Hepatocyte (in vitro differentiated cells): ENCODE results near the gene MFAP3L. TPM values are rescaled to one million over a fixed set of nuclear protein-coding genes. Genes with fewer than 3 reads are reported as not detected.

Experiments
- DNase-seq: peaks from one replicate; pipeline ENCODE4 v3.0.0-alpha.2; 2016; ENCODE audit warnings: low spot score
- H2AFZ ChIP-seq: fragments of 200-600 bp; sonication (generic); 2 replicates; pipeline ENCODE4 v1.6.0; 2016; ENCODE audit warnings: antibody characterized with exemption, mild to moderate bottlenecking
- H3K27ac ChIP-seq: fragments of 200-600 bp; sonication (generic); 2 replicates; pipeline ENCODE4 v1.5.1; 2016; ENCODE audit warnings: mild to moderate bottlenecking
- H3K27me3 ChIP-seq: fragments of 200-600 bp; sonication (generic); 2 replicates; pipeline ENCODE4 v1.6.1; 2016
- H3K36me3 ChIP-seq: fragments of 200-600 bp; sonication (generic); replicated peaks from 2 replicates; pipeline ENCODE4 v1.5.1; 2016; ENCODE audit warnings: low read depth; ENCODE audit not compliant: insufficient read depth
- H3K4me1 ChIP-seq: fragments of 200-600 bp; sonication (generic); 2 replicates; pipeline ENCODE4 v1.5.1; 2016; ENCODE audit warnings: mild to moderate bottlenecking, moderate library complexity; ENCODE audit not compliant: insufficient read depth
- H3K4me2 ChIP-seq: fragments of 200-600 bp; sonication (generic); 2 replicates; pipeline ENCODE4 v1.6.0; 2016
- H3K4me3 ChIP-seq: fragments of 200-600 bp; sonication (generic); 2 replicates; pipeline ENCODE4 v1.5.1; 2016; ENCODE audit warnings: mild to moderate bottlenecking
- H3K79me2 ChIP-seq: fragments of 200-600 bp; sonication (generic); 2 replicates; pipeline ENCODE4 v1.6.0; 2017; ENCODE audit warnings: mild to moderate bottlenecking
- H3K9me2 ChIP-seq: fragments of 200-600 bp; sonication (generic); replicated peaks from 2 replicates; pipeline ENCODE4 v1.6.0; 2017; ENCODE audit warnings: mild to moderate bottlenecking; ENCODE audit not compliant: insufficient read depth
- H3K9me3 ChIP-seq: fragments of 200-600 bp; sonication (generic); 2 replicates; pipeline ENCODE4 v1.5.1; 2016; ENCODE audit warnings: low read depth, mild to moderate bottlenecking
- H4K20me1 ChIP-seq: fragments of 200-600 bp; sonication (generic); 2 replicates; pipeline ENCODE4 v1.6.0; 2016; ENCODE audit warnings: mild to moderate bottlenecking; ENCODE audit not compliant: insufficient read depth, poor library complexity, severe bottlenecking
- EZH2 ChIP-seq: fragments of 200-600 bp; sonication (generic); IDR thresholded peaks from 2 replicates; pipeline ENCODE4 v1.6.1; 2016; ENCODE audit warnings: antibody characterized with exemption, mild to moderate bottlenecking, borderline replicate concordance
- EZH2phosphoT487 ChIP-seq: fragments of 200-600 bp; sonication (generic); IDR thresholded peaks from one replicate; pipeline ENCODE4 v1.6.1; 2018; ENCODE audit warnings: antibody characterized with exemption, mild to moderate bottlenecking, low read depth, moderate library complexity; ENCODE audit not compliant: unreplicated experiment, severe bottlenecking
- WGBS: methylation state at CpG from one replicate; pipeline ENCODE4 v1.1.6; 2016; ENCODE audit warnings: low lambda C conversion rate; ENCODE audit errors: missing lambda C conversion rate; 5-methylcytosine and 5-hydroxymethylcytosine counted together
- polyA plus RNA-seq: library from polyadenylated mRNA; unstranded; fragments of >200 nt; fragmentation: Nextera tagmentation; extraction: Ambion mirVana; gene quantifications from 2 replicates; pipeline ENCODE4 v1.2.1, GENCODE V29; 2016
- total RNA-seq: library from RNA; depleted of rRNA; stranded (reverse); fragments of >200 nt; gene quantifications from 2 replicates; pipeline ENCODE4 v1.2.3, GENCODE V29; 2014
- TF ChIP-seq, protein P1 (sequence below): fragments of 200-600 bp; sonication (generic); IDR thresholded peaks from 2 replicates; pipeline ENCODE4 v1.5.1; 2016; ENCODE audit warnings: antibody characterized with exemption, mild to moderate bottlenecking; ENCODE audit not compliant: poor library complexity

MFAP3L gene
- total and polyA plus RNA-seq, 2 experiments from 2014 or later: 2.9 to 11.4 TPM

DNA sequence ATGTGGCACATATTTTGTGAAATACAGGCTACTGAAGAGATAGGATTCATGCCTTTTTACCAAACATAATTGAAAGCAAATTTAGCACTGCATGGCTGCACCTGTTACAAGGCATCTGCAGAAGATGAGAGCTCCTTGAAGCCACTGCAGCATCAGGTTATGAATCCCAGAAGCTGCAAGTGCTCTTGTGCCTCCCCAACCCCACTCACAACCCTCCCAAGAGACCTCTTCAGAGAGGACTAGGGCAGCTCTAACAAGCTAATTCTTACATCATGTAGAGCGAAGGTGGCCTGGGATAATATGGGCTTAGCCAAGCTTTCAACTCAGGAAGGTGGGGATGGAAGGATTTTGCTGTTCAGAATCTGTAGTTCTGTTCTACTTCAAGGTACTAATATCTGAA, 27.2 kb downstream of the MFAP3L start:
- Histone ChIP-seq H4K20me1 (no peaks in the 10 kb centered on the region), H3K27ac (no peak overlapping the region), H3K9me2 (no peaks in the 10 kb centered on the region), H3K27me3 (no peaks in the 10 kb centered on the region), H3K4me2 (no peak overlapping the region), H3K9me3 (no peaks in the 10 kb centered on the region), H3K79me2 (no peaks in the 10 kb centered on the region), H3K4me3 (no peak overlapping the region), H2AFZ (no peak overlapping the region), H3K36me3 (no peaks in the 10 kb centered on the region), H3K4me1 (no peaks in the 10 kb centered on the region)
- no peak for DNase-seq
- WGBS: 93% methylated on average over 1 of the region's 1 CpG
- TF ChIP-seq EZH2phosphoT487 (no peak), EZH2 (no peak)
- TF ChIP-seq, protein P1, sequence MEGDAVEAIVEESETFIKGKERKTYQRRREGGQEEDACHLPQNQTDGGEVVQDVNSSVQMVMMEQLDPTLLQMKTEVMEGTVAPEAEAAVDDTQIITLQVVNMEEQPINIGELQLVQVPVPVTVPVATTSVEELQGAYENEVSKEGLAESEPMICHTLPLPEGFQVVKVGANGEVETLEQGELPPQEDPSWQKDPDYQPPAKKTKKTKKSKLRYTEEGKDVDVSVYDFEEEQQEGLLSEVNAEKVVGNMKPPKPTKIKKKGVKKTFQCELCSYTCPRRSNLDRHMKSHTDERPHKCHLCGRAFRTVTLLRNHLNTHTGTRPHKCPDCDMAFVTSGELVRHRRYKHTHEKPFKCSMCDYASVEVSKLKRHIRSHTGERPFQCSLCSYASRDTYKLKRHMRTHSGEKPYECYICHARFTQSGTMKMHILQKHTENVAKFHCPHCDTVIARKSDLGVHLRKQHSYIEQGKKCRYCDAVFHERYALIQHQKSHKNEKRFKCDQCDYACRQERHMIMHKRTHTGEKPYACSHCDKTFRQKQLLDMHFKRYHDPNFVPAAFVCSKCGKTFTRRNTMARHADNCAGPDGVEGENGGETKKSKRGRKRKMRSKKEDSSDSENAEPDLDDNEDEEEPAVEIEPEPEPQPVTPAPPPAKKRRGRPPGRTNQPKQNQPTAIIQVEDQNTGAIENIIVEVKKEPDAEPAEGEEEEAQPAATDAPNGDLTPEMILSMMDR: no peak

DNA sequence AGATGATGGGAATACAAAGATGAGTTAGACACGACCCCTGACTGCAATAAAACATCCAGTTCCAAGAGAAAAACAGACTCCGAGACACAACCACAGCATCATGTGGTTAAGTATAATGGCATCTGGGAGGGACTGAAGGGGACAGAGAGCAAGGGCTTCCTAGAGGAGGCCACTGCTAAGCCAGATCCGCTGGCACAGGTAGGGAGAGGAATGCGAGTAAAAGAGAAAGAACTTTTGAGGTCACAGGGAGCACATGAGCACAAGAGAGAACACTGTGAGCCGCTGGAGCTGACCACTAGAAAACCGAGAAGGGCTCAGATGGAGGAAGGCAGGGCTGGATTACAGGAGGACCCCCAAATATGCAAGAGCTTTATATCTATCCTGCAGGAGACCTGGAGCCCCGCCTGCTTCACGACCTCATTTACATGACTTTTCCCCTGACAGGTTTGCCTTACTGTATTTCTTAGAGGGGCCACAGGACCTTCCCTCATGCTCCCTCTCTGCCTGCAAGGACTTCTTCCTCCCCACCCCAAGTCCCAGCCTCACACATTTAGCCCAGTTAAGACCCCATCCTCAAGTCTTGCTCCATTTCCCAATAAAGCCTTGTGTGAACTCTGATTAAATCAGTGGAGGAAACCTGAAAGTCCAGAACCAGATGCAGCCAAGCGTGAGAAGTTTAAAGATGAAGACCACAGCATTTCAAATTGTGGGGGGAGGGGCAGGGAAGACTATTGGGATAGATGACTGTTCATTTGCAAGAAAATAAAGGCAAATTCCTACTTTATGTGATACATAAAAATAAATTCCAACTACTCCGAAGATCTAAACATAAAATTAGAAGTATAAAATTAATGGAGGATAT, 29.6 kb downstream of the MFAP3L start:
- WGBS: 80% methylated on average over 10 of the region's 10 CpGs
- Histone ChIP-seq H3K27ac (no peak overlapping the region), H3K4me3 (no peak overlapping the region), H3K9me3 (no peaks in the 10 kb centered on the region), H3K4me1 (no peaks in the 10 kb centered on the region), H3K27me3 (no peaks in the 10 kb centered on the region), H3K4me2 (no peak overlapping the region), H2AFZ (no peak overlapping the region), H3K36me3 (no peaks in the 10 kb centered on the region), H3K79me2 (no peaks in the 10 kb centered on the region), H4K20me1 (no peaks in the 10 kb centered on the region), H3K9me2 (no peaks in the 10 kb centered on the region)
- no peak for TF ChIP-seq EZH2phosphoT487
- TF ChIP-seq EZH2: no peak
- TF ChIP-seq, protein P1: no peak
- DNase-seq: no peak

DNA sequence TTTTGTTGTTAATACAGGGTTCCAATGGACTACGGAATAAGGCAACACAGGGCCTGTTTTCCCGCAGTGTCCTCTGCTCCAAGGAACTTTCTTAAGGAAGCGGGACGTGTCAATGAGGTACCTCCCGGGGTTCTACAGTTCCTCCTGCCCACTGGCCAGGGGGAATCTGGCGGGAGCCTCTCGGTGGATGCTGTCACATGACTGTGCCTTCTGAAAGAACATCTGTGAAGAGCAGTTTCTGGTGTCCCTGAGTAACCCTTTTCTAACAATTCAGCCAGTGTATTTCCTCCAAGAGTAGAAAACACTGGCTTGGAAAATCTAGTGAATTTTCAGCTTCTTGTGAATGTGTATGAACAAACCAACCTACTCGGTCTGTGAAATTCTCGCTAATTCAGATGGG, 32.7 kb downstream of the MFAP3L start:
- WGBS: 88% methylated on average over 9 of the region's 9 CpGs
- H2AFZ ChIP-seq: no peak overlapping the region

DNA sequence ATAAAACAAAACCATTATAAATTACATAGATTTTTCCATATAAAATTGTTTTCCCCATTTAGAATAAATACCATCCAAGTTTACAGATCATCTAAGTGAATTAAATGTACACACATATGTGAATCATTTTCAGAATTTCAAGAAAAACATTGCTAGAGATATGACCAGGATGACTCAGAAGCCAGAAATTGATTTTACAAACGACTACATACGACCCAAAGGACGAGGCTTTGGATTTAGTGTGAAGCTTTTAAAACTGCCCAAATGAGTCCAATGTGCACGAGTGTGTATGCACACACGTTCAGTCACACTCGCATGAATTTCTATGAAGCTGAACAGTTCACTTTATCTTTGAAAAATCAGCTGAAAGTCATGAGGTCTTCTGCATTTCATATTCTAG, 37.9 kb downstream of the MFAP3L start:
- H3K36me3 ChIP-seq: no peaks in the 10 kb centered on the region
- TF ChIP-seq EZH2phosphoT487 (no peak), EZH2 (no peak)
- TF ChIP-seq, protein P1: no peak
- no peak overlapping the region for H3K27ac ChIP-seq
- no peak overlapping the region for H3K4me3 ChIP-seq
- H2AFZ ChIP-seq: no peak overlapping the region
- H3K9me3 ChIP-seq: no peaks in the 10 kb centered on the region
- H3K27me3 ChIP-seq: no peaks in the 10 kb centered on the region
- DNase-seq: no peak
- 69% methylated on average over 6 of the region's 6 CpGs for WGBS
- no peaks in the 10 kb centered on the region for H3K4me1 ChIP-seq
- H4K20me1 ChIP-seq: no peaks in the 10 kb centered on the region
- no peaks in the 10 kb centered on the region for H3K9me2 ChIP-seq
- H3K79me2 ChIP-seq: no peaks in the 10 kb centered on the region
- H3K4me2 ChIP-seq: no peak overlapping the region

More for the DNA sequence above, 32.7 kb downstream of the MFAP3L start:
- Histone ChIP-seq H3K27me3 (no peaks in the 10 kb centered on the region), H3K9me2 (no peaks in the 10 kb centered on the region), H3K4me1 (no peaks in the 10 kb centered on the region), H3K9me3 (no peaks in the 10 kb centered on the region), H3K79me2 (no peaks in the 10 kb centered on the region), H3K36me3 (no peaks in the 10 kb centered on the region), H3K4me2 (no peak overlapping the region), H3K27ac (no peak overlapping the region), H3K4me3 (no peak overlapping the region), H4K20me1 (no peaks in the 10 kb centered on the region)
- no peak for DNase-seq
- TF ChIP-seq EZH2phosphoT487: no peak
